NOMO-1 (cell line): ENCODE data around the gene PIBF1.
"Not testable (repeated sequence)": the region's sequence is repeated elsewhere in the genome, so short reads cannot be mapped to it uniquely, and the experiment has no call there.

Experiments
- DNase-seq, 2 experiments: peaks; one replicate each; lab custom pipeline; 2025; ENCODE audit not compliant: unreplicated experiment in 2 of 2; lab: John Stamatoyannopoulos, UW

PIBF1 gene

DNA sequence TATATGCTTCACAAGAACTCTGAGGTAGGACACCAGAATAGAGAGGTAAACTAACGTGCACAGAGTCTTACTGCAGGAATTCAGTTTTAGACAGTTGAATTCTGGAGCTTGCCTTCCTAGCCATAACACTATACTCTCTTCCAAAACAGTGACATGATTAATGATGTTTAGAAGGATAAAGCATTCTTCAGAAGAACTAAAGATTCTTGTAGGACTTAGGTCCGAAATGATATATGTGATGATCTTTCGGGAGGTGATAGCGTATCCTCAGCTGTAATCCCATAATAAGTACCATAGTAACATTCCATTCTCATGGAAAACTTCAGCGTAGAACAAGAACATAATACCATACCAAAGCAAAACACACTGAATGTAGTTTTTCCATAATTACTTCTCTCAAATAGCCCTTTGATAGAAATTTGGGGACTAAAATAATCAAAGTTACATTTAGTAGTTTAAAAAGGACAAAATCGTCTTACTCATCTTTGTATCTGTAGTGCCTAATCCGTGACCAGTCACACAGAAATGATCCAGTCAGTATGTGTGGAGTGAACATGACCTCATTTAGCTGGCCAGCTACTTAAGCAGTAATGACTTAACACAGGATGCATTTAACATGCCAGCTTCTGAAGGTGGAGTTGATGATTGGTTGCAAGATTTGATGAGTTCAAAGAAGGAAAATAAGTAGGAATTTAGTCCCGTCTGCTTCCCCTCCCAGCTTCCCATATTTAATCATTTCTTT, 38.4 kb downstream of the PIBF1 start:
- no peak for DNase-seq

- no peak for DNase-seq
These were observed 39.0 kb downstream of the PIBF1 start for GRCh38 chr13:72820898-72821279.

GRCh38 chr13:72823081-72823480, 41.1 kb downstream of the PIBF1 start:
- no peak for DNase-seq

DNA sequence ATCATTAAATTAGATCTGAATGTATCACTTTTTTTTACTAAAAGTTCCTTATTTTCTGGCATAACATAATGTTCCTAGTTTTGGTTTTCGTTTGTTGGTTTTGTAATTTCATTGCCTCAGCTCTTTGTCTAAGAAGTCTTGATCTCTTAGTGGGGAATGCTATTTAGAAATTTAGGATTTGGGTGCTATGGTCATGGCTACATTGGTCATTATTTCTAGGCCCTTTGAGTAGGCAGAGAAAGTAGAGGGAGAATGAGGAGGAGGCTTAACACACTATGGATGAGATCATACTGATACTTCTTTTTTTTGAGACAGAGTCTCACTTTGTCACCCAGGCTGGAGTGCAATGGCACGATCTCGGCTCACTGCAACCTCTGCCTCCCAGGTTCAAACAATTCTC, 41.8 kb downstream of the PIBF1 start:
- no peak for DNase-seq

- DNase-seq = no peak
These were observed 52.7 kb downstream of the PIBF1 start for GRCh38 chr13:72834601-72835000.

DNA sequence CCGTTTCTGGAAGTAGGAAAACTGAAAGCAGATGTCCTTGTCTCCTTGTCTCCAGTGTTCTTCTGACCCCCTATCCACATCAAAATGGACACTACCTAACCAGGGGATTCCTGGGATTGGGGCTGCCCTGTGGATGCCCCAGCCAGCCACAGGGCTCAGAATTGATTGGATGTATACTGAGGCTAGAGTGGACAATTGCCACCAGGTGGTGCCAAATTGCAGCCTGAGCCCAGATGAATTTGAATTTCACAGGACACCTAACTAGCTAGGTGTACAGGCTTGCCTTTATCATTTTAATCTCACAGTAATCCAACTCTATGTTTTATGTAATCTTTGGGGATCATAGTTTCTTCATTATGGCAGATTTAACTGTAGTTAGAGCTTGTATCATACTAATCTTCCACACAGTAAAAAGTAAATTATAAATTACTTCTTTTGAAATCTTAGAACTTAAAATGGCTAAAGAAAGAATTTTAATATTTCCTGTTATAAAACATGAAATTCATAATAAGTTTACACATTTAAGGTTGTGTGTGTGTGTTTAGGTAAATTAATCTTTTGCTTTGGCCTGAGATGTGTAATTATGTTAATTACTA, 58.0 kb downstream of the PIBF1 start:
- DNase-seq = peak in 1 of 2 experiments; percentile 0

DNA sequence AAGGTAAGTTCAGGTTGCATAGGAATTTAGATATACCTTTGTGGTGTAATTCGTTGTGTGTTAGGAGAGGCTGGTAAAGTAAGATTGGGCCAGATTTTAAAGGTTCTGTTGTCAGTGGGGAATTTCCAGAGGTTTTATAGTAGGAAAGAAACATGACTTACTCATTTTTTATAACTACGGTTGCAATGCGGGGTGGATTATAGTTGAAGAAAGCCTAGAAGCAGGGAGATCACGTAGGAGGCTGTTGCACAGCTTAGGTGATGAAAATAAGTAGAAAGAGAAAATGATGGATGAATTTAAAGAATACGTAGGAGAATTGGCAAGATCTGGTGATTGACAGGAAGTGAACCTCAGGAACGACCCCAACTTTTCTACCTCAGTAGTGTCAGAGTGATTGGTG, 61.1 kb downstream of the PIBF1 start:
- DNase-seq = no peak

DNA sequence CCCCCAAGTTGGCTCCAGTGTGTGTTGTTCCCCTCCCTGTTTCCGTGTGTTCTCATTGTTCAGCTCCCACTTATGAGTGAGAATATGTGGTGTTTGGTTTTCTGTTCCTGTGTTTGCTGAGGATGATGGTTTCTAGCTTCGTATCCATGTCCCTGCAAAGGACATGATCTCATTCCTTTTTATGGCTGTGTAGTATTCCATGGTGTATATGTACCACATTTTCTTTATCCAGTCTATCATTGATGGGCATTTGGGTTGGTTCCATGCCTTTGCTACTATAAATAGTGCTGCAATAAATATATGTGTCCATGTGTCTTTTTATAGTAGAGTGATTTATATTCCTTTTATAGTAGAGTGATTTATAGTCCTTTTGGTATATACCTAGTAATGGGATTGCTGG, 63.2 kb downstream of the PIBF1 start:
- not testable (repeated sequence) for DNase-seq

DNA sequence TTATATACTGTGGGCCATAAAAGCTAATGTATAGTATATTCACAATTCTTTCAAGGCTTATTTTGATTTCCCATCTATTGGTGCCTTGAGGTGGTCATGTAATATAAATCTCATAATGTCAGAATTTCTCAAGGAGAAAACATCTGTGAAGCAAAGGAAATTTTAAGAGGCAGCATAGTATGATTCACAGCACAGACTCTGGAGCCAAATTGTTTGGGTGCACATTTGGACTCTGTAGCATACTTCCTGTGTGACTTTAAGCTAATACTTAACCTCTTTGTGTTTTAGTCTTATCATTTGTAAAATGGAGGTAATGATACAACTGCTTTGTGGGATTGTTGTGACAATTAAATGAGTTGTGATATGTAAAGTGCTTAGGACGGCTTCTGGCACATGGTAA, 67.6 kb downstream of the PIBF1 start:
- no peak for DNase-seq

- no peak for DNase-seq
These were observed 69.2 kb downstream of the PIBF1 start for GRCh38 chr13:72850959-72851677.

GRCh38 chr13:72851678-72852014, 69.7 kb downstream of the PIBF1 start:
- DNase-seq = no peak

DNA sequence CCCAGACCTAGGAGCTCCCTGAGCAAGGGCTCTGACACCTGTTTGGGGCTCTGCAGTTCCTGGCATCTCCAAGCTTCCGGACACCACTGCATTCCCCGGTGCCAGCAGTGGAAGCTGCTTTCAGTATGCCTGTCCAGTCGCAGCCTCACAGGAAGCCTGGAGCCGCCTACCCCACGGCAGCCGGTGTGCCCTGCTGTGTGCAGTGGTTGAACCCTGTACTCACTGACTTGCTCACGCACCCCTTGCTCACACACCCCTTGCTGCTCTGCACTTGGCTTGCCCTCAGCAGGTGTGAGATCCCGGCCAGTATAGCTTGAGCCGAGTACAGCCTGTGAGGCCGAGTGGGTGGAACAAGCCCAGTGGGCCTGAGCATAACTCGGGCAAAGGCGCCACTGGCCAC, 70.3 kb downstream of the PIBF1 start:
- DNase-seq = no peak

DNA sequence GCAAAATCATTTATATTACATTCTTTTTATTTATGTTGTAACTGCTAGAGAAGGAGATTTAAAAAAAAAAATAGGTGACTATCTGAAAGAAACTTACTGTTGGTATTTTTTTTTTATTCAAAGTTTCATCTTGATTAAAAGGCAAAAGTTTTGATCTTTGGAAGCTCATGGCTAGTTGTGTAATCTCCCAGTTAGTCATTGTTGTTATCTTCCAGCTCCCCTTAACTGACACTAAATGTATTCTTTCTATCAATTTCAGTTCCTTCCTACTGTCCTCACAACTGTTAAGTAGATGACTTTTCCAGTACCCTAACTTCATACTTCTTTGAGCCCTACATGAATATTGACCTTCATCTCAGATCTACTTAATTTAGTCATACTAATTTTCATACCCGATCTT, 71.1 kb downstream of the PIBF1 start:
- no peak for DNase-seq

DNA sequence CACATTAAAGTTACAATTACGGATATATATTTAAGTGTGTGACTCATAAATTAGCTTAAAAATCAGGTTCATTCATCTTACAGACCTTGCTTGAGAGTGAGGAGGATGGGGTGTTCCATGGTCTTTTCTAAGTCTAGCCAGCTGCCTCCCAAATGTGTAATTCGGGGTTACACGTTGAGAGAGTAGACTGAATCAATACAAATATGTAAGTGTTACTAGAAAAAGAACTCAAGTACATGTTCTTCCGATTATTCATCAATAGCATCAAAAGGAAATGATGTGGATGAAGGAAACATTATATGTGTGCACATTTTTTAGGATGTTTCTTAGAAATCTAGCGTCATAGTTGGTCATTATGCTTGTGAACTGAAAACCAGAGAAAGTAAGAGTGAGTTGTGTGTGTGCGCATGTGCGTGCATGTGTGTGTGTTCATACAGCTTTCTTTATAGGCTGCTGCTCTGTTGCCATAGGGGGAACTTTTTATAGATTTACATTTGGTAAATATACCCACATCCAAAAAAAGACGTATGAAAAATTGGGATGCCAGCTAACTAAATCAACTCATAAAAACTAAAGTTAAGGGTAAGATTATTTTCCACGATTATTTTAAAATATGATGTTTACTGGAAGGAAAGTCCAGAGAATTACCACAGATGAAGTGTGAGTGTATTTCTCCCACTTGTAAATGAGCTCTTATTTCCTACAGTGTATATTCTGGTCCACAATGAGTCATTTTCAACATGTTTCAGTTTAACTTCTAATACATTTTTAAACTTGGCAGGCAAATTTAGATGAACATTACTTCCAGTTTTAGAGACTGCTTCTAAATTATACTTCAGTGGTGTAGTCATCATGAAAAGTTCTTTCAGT, 82.4 kb downstream of the PIBF1 start:
- no peak for DNase-seq

GRCh38 chr13:72868229-72868628, 86.3 kb downstream of the PIBF1 start:
- no peak for DNase-seq

DNA sequence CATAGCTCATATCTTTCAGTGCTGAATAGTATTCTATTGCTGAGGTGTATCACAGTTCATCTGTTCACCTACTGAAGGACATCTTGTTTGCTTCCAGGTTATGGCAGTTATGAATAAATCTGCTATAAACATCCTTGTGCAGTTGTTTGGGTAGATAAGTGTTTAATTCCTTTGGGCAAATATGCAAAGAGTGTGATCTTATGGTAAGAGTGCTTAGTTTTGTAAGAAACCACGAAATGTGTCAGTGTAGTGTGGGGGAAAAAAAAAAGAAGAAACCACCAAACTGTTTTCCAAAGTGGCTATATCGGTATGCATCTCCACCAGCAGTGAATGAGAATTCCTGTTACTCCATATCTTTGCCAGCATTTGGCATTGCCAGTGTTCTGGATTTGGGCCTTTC, 93.3 kb downstream of the PIBF1 start:
- no peak for DNase-seq

DNA sequence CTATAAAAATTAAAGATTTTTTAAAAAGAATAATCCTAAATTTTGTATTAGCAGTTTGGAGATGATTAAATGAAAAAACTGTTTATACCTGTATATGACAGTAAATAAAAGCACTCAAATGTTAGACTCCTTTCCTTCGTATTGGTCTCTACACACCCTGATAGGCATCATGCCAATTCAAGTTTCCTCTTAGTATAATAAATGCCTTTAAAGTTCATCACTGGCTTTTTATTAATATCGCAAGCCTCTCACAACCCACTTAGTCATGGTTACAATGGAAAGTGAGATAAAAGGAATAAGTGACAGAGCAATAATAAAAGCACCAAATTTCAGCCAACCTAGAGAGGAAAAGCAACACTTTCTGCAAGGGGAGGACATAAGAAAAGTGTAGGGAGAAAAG, 102.2 kb downstream of the PIBF1 start:
- no peak for DNase-seq

- no peak for DNase-seq
These were observed 104.5 kb downstream of the PIBF1 start for GRCh38 chr13:72886272-72887067.

DNA sequence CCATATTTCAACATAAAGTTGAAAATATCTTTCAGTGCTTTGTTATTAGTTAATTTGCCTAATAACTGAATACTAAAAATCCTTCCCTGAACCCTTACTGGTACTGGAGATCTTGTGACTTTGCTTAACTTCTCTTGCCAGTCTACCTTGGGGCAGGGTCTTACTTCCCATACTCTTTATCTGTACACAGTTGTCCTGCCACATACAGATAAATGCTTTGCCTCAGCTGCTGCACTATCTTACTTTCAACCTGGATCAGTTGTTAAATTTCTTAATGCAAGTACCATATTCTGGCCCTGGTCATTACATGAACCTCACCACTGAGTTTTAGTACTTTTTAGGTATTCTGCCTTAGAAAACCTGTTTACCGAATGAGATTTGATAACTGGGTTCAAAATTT, 107.6 kb downstream of the PIBF1 start:
- DNase-seq = no peak

- DNase-seq = no peak
These were observed 108.6 kb downstream of the PIBF1 start for GRCh38 chr13:72890546-72890945.
